Stomach (tissue), 9 donors: ENCODE results near the gene NINJ2. TPM values are rescaled to one million over a fixed set of nuclear protein-coding genes. Genes with fewer than 3 reads are reported as not detected.

Experiments
- DNase-seq, 2 donors: peaks; one replicate each; pipeline versions ENCODE4 v3.0.0 to v3.0.0-alpha.2; 2013 to 2019
- H3K27ac ChIP-seq, 5 donors: fragments of 200-600 bp in 4 of 5; sonication (generic) in 4 of 5; one replicate each; pipeline ENCODE4 v1.5.1; 2013 to 2019; ENCODE audit warnings: mild to moderate bottlenecking in 1 of 5, moderate library complexity in 1 of 5
- H3K27me3 ChIP-seq, 3 donors: fragments of 200-600 bp; sonication (generic); one replicate each; pipeline ENCODE4 v1.5.1; 2017 to 2019; ENCODE audit warnings: mixed run types in 1 of 3
- H3K36me3 ChIP-seq, 4 donors: fragments of 200-600 bp; sonication (generic); 1 replicate in 3 of 4; 2 replicates in 1 of 4; pipeline ENCODE4 v1.5.1; 2016 to 2019
- H3K4me1 ChIP-seq, 4 donors: fragments of 200-600 bp; sonication (generic); one replicate each; pipeline ENCODE4 v1.5.1; 2016 to 2019
- H3K4me3 ChIP-seq, 4 donors: fragments of 200-600 bp; sonication (generic) in 3 of 4; one replicate each; pipeline ENCODE4 v1.5.1; 2016 to 2019; ENCODE audit warnings: mild to moderate bottlenecking in 1 of 4
- H3K9me3 ChIP-seq, 4 donors: fragments of 200-600 bp; sonication (generic); one replicate each; pipeline ENCODE4 v1.5.1; 2016 to 2019
- EP300 ChIP-seq: sonication (generic); formaldehyde crosslinking; IDR thresholded peaks from one replicate; pipeline ENCODE4 v1.6.1; 2017; ENCODE audit warnings: antibody characterized with exemption
- POLR2A ChIP-seq, 4 donors: fragments of 450-650 bp; IDR thresholded peaks; one replicate each; pipeline ENCODE4 v1.6.1; 2016; ENCODE audit warnings: antibody characterized with exemption in 4 of 4, control low read depth in 2 of 4, mild to moderate bottlenecking in 1 of 4, moderate library complexity in 1 of 4
- POLR2AphosphoS5 ChIP-seq, 3 donors: sonication (generic); formaldehyde crosslinking; IDR thresholded peaks; one replicate each; pipeline ENCODE4 v1.6.1; 2016; ENCODE audit warnings: antibody characterized with exemption in 3 of 3
- WGBS, 5 donors: extraction: QIAGEN DNeasy Blood & Tissue Kit in 3 of 5; methylation state at CpG; one replicate each; pipeline versions ENCODE4 v1.1.5 to v1.1.7; 2013 to 2018; 5-methylcytosine and 5-hydroxymethylcytosine counted together
- intact Hi-C: fragments of 100-400 bp; cut with DNase I; formaldehyde crosslinking; loops from one replicate; pipeline ENCODE4 v1.15.1; 2023; ENCODE audit warnings: low total_unique reads
- polyA plus RNA-seq, 3 donors: library from polyadenylated mRNA; stranded (reverse); fragments of 200-250 nt; gene quantifications; one replicate each; pipeline ENCODE4 v1.2.3, GENCODE V29; 2013
- small RNA-seq, 4 donors: library from RNA; depleted of rRNA; stranded (forward); fragments of <200 nt; gene quantifications; one replicate each; pipeline ENCODE3, GENCODE V24; 2016
- total RNA-seq, 5 donors: library from RNA; depleted of rRNA; stranded (reverse); fragments of >200 nt; gene quantifications; one replicate each; pipeline versions ENCODE4 v1.1.0 to v1.2.3, GENCODE V29; 2014 to 2016
- TF ChIP-seq, protein P1 (sequence below), 7 experiments: fragments of 450-650 bp in 4 of 7; fragments of 200-600 bp in 3 of 7; sonication (generic) in 3 of 7; IDR thresholded peaks; one replicate each; pipeline ENCODE4 v1.5.1; 2016 to 2019; ENCODE audit warnings: antibody characterized with exemption in 7 of 7, control low read depth in 2 of 7, mild to moderate bottlenecking in 1 of 7
- donor health status: healthy with polysubstance abuse.
- donor health status: Bipolar disorder and iron deficiency.
- donor health status: healthy.

The NINJ2 gene
- total and polyA plus RNA-seq, 8 donors, result 2.0 to 26.2 (median 5.0) TPM; not detected in 3

DNA sequence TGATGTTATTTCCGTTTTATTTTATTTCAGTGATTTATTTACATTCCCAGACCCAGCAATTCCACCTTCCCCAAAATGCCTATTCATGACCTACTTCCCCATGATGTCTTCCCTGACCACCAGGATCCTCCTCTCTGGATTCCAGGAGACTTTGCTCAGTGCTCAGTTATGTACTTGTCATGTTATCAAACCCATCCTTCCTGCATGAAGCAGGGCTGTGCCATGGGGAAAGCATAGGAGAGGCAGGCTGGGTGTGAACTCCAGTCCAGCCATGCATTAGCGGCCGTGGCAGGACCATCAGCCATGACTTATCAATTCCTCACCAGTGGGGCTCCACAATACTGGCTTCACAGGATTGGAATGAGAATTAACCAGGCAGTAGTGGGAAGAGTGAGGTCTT is 145.7 kb downstream of the NINJ2 start:
- no peak overlapping the region for H3K4me3 ChIP-seq
- 70 to 87% (median 84%) methylated on average over 3 of the region's 3 CpGs for WGBS, 5 donors
- no peaks in the 10 kb centered on the region for H3K36me3 ChIP-seq
- DNase-seq, result no peak
- TF ChIP-seq, protein P1, sequence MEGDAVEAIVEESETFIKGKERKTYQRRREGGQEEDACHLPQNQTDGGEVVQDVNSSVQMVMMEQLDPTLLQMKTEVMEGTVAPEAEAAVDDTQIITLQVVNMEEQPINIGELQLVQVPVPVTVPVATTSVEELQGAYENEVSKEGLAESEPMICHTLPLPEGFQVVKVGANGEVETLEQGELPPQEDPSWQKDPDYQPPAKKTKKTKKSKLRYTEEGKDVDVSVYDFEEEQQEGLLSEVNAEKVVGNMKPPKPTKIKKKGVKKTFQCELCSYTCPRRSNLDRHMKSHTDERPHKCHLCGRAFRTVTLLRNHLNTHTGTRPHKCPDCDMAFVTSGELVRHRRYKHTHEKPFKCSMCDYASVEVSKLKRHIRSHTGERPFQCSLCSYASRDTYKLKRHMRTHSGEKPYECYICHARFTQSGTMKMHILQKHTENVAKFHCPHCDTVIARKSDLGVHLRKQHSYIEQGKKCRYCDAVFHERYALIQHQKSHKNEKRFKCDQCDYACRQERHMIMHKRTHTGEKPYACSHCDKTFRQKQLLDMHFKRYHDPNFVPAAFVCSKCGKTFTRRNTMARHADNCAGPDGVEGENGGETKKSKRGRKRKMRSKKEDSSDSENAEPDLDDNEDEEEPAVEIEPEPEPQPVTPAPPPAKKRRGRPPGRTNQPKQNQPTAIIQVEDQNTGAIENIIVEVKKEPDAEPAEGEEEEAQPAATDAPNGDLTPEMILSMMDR (IDR thresholded peaks at IDR 0.05), result no peak
- TF ChIP-seq POLR2A (IDR thresholded peaks at IDR 0.05) (no peak), POLR2AphosphoS5 (IDR thresholded peaks at IDR 0.05) (no peak), EP300 (no peak)
- no peak overlapping the region for H3K27ac ChIP-seq
- H3K4me1 ChIP-seq, result peaks cover 0 to 9% (median 2%) of the 10 kb centered on the region in 4 donors
- intact Hi-C loops, result no loop called here
- H3K27me3 ChIP-seq, result peaks cover 0 to 29% (median 0%) of the 10 kb centered on the region in 3 donors
- no peaks in the 10 kb centered on the region for H3K9me3 ChIP-seq

Small RNAs within 50 kb of the gene (small RNA-seq; reads per million reads assigned to genes)
- gene RNU7-103P, result 0 reads per million in 4 donors

Other genes starting within 250 kb of the NINJ2 start
- 100 to 1,000 TPM in 3 of 5 donors, 10 to 100 TPM in 2; 63.2 to 332 (median 246) TPM for gene B4GALNT3, start 203.5 kb downstream of the NINJ2 start, total RNA-seq
- gene B4GALNT3, start 203.5 kb downstream of the NINJ2 start, polyA plus RNA-seq, result 10 to 100 TPM; 20.8 to 42.2 (median 37.7) TPM
- gene WNK1, start 89.1 kb upstream of the NINJ2 start, total RNA-seq, result 100 to 1,000 TPM in 4 of 5 donors, 10 to 100 TPM in 1; 46.3 to 192 (median 162) TPM
- gene WNK1, start 89.1 kb upstream of the NINJ2 start, polyA plus RNA-seq, result 10 to 100 TPM; 13.2 to 32.1 (median 22.4) TPM